HG02870 (cell line): ENCODE data around the gene KATNBL1.
"Not testable (repeated sequence)": the region's sequence is repeated elsewhere in the genome, so short reads cannot be mapped to it uniquely, and the experiment has no call there.

Experiments
- ATAC-seq: cut with Tn5 transposase; IDR thresholded peaks from one replicate; pipeline ENCODE4 v1.9.1; 2021; ENCODE audit warnings: mild to moderate bottlenecking, moderate library complexity; ENCODE audit not compliant: unreplicated experiment

KATNBL1 gene

GRCh38 chr15:34120420-34120819, 89.5 kb downstream of the KATNBL1 start:
- not testable (repeated sequence) for ATAC-seq

- no peak for ATAC-seq
These were observed 90.6 kb downstream of the KATNBL1 start for GRCh38 chr15:34119291-34119690.

- ATAC-seq = no peak
These were observed 93.3 kb downstream of the KATNBL1 start for GRCh38 chr15:34116620-34117019.

- no peak for ATAC-seq
These were observed 95.2 kb downstream of the KATNBL1 start for GRCh38 chr15:34114739-34115138.

- ATAC-seq = no peak
These were observed 95.7 kb downstream of the KATNBL1 start for GRCh38 chr15:34114215-34114614.

- ATAC-seq = no peak
These were observed 98.4 kb downstream of the KATNBL1 start for GRCh38 chr15:34111488-34111887.

- ATAC-seq = no peak
These were observed 99.9 kb downstream of the KATNBL1 start for GRCh38 chr15:34109797-34110663.

GRCh38 chr15:34107315-34107714, 102.6 kb downstream of the KATNBL1 start:
- no peak for ATAC-seq

GRCh38 chr15:34106423-34106822, 103.5 kb downstream of the KATNBL1 start:
- ATAC-seq = no peak

GRCh38 chr15:34102175-34102925, 107.5 kb downstream of the KATNBL1 start:
- no peak for ATAC-seq

- peak; percentile 98 for ATAC-seq
These were observed 108.3 kb downstream of the KATNBL1 start, which contains the start of the genes EMC7 and PGBD4 for GRCh38 chr15:34101366-34102174. EMC7 (minus strand) TSS chr15:34101862; CDS start chr15:34101839, 23 bp downstream. PGBD4 (plus strand) TSS chr15:34102083; CDS start chr15:34102532, 449 bp downstream.

- no peak for ATAC-seq
These were observed 110.0 kb downstream of the KATNBL1 start for GRCh38 chr15:34099914-34100313.
